Neutrophil (primary cell): ENCODE measurements around the gene STUM.

ENCODE experiments used
- H3K27ac ChIP-seq: fragments of 200-600 bp; sonication (generic); 2 replicates; pipeline ENCODE4 v1.5.1; 2016; ENCODE audit warnings: mild to moderate bottlenecking, moderate library complexity
- H3K27me3 ChIP-seq: fragments of 200-600 bp; sonication (generic); 2 replicates; pipeline ENCODE4 v1.6.0; 2016; ENCODE audit warnings: mild to moderate bottlenecking
- H3K36me3 ChIP-seq: fragments of 200-600 bp; sonication (generic); 2 replicates; pipeline ENCODE4 v1.5.1; 2017
- H3K4me1 ChIP-seq, 2 experiments: fragments of 200-600 bp in 1 of 2; sonication (generic) in 1 of 2; 1 replicate in 1 of 2; 2 replicates in 1 of 2; pipeline versions ENCODE4 v1.5.1 to v1.6.1; 2013 to 2016; ENCODE audit warnings: low read depth in 1 of 2, low read length in 1 of 2, mild to moderate bottlenecking in 1 of 2, moderate library complexity in 1 of 2; ENCODE audit not compliant: control insufficient read depth in 1 of 2, insufficient read depth in 1 of 2
- H3K4me3 ChIP-seq, 2 experiments: fragments of 200-600 bp in 1 of 2; sonication (generic) in 1 of 2; 1 replicate in 1 of 2; 2 replicates in 1 of 2; pipeline ENCODE4 v1.5.1; 2013 to 2016; ENCODE audit warnings: low read depth in 1 of 2, low read length in 1 of 2, mild to moderate bottlenecking in 1 of 2, moderate library complexity in 1 of 2
- H3K9me3 ChIP-seq: fragments of 200-600 bp; sonication (generic); 2 replicates; pipeline ENCODE4 v1.5.1; 2016
- TF ChIP-seq, protein P1 (sequence below): fragments of 200-600 bp; sonication (generic); IDR thresholded peaks from 2 replicates; pipeline ENCODE4 v1.5.1; 2016; ENCODE audit warnings: antibody characterized with exemption

STUM gene

DNA sequence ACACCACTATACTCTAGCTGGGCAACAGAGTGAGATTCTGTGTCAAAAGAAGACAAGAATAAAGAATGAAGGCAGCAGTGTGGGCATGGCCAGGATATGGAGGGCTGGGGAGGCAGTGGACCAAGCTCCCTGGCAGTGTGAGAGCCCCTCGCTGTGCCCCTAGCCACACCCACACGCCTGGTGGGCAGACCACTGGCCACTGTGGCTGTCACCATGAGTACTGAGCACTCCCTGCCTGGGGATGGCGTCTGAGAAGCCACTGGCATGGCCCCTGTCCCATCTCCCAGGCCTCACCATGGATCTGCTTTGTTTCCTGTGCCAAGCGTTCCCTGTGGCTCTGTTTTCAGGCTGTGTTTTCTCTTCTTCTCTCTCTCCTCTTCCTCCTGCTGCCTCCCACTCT lies 51.7 kb downstream of the STUM start:
- Histone ChIP-seq H3K9me3 (no peaks in the 10 kb centered on the region), H3K36me3 (no peaks in the 10 kb centered on the region), H3K4me1 (no peaks in the 10 kb centered on the region), H3K27me3 (peaks cover 15% of the 10 kb centered on the region), H3K4me3 (no peak overlapping the region), H3K27ac (no peak overlapping the region)
- TF ChIP-seq, protein P1, sequence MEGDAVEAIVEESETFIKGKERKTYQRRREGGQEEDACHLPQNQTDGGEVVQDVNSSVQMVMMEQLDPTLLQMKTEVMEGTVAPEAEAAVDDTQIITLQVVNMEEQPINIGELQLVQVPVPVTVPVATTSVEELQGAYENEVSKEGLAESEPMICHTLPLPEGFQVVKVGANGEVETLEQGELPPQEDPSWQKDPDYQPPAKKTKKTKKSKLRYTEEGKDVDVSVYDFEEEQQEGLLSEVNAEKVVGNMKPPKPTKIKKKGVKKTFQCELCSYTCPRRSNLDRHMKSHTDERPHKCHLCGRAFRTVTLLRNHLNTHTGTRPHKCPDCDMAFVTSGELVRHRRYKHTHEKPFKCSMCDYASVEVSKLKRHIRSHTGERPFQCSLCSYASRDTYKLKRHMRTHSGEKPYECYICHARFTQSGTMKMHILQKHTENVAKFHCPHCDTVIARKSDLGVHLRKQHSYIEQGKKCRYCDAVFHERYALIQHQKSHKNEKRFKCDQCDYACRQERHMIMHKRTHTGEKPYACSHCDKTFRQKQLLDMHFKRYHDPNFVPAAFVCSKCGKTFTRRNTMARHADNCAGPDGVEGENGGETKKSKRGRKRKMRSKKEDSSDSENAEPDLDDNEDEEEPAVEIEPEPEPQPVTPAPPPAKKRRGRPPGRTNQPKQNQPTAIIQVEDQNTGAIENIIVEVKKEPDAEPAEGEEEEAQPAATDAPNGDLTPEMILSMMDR: no peak

DNA sequence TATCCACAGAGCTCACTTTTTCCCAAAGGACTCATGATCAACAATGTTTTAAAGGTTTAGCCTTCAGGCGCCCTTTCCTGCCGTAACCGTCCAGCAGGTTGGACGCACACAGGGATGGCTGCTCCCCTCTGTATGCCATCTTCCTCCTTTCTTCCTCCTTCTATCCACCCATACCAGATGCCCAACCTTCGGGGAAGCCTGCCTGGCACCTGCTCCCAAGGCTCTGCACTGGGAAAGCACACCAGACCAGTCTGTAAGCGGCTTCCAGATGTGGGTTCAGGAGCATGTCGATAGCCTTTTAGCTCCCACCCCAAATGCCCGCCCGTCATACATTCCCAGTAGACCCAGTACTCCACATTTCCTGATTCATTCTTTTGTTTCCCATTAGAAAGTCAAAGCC lies 52.9 kb downstream of the STUM start:
- Histone ChIP-seq H3K27ac (no peak overlapping the region), H3K4me1 (no peaks in the 10 kb centered on the region), H3K36me3 (no peaks in the 10 kb centered on the region), H3K9me3 (no peaks in the 10 kb centered on the region), H3K27me3 (peaks cover 15% of the 10 kb centered on the region), H3K4me3 (no peak overlapping the region)
- TF ChIP-seq, protein P1: no peak

DNA sequence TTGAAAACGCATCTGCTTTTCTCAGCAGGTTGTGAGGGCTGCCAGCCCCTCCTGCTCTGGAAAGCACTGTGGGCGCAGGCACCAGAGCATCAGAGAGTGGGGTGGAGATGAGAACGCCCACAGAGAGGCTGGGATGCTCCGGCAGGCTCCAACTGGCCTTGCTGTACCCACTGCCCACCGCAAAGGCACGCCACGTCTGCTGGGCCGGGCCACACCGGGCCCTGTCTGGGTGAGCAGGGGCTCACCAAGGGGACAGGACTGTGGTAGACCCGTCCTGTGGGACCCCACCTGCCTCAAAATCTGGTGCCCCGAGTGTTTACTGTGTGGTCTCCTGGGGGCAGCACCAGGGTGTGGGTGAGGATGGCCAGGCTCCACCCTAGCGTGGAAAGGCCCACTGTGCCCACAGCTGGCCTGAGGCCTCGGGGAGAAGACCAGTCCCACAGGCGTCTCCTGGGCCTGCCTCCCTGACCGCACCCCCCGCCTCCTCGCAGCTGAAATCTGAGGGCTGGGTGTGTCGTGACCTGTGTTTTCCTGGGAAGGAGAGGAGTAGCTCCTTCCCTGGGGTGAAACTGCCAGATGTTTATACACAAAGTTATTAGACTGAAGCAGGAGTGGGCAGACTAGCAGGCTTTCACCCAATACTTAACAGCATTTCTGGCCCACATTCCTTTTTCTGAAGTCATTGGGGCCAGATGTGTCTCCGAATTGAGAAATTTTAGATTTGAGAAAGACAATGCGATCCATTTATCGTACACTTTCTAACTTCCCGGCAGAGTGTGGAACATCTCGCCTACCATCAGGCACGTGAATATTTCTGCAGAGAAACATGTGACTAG lies 53.8 kb downstream of the STUM start:
- TF ChIP-seq, protein P1: no peak
- H3K27ac ChIP-seq: no peak overlapping the region
- H3K4me1 ChIP-seq: no peaks in the 10 kb centered on the region

DNA sequence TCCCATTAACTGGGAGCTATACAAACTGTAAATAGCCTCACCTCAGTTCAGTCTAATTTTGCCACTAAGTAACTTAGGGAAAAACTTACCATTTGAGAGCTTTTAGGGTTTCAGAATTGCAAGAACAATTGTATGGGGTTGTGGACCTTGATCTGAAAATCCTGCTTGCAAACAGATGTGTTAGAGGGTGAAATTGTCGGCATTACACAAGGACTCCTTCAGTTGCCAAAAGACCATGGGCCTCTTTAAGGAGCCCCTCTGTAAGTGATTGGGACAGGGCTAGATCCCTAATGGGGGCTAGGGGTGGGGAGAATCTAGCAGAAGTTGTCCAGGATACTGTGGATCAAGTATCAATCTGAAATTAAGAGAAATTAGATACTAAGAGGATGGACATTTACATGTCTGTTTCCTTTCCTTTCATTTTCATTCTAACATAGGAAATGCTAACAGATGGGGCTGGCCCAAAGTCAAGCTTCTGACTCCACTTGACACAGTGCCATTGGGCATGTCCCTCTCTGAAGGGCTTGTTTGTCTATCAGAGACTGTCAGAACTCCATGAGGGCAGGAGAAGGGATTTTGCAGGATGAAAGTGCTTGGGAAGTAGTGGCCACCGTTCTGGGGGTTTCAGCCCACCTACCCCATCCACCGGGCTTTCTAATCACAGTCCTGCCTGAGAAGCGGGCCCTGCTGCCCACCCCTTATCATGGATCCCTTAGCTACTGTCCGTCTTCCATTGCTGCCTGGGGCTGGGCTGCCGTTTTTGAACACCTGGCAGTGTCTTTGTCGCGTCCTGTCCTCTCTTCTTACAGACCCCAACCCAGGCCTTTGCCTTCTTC lies 54.7 kb downstream of the STUM start:
- Histone ChIP-seq H3K9me3 (no peaks in the 10 kb centered on the region), H3K27ac (no peak overlapping the region), H3K4me3 (no peak overlapping the region), H3K4me1 (no peaks in the 10 kb centered on the region), H3K36me3 (no peaks in the 10 kb centered on the region), H3K27me3 (peaks cover 13% of the 10 kb centered on the region)
- TF ChIP-seq, protein P1: no peak

More for the DNA sequence above, 53.8 kb downstream of the STUM start:
- Histone ChIP-seq H3K27me3 (peaks cover 15% of the 10 kb centered on the region), H3K36me3 (no peaks in the 10 kb centered on the region), H3K9me3 (no peaks in the 10 kb centered on the region), H3K4me3 (no peak overlapping the region)

DNA sequence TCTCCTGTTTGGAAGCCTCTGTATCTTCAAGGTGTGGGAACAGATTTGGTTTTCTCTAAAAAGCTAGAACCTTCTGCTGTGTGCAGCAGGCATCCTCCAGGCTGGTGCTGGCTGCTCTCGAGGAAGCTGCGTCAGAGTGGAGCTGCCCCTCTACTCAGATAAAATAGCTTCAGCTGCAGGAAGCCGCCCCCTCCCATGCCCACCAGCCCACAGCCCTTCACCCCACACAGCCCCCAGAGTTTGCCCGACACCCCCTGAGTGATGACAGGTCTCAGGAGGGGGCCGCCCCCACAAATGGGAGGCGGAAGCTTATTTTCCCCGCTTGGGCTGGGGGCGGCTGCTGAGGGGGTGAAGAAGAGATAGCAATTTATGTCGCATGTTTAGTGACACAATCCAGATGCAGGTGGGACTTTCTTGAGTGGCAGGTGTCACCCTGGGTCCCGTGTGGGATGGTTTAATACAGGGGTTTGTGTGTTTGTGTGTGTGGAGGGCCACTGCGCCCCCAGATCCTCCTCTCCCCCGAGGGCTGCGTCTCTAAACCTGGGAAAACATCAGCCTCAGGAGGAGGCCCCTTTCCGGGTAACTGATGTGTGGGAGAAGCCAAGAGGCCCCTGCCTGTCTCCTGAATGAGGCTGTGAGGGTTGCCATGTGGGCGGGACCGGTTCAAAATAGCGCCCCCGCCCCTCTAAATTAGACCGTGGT lies 55.4 kb downstream of the STUM start:
- TF ChIP-seq, protein P1: no peak
- H3K4me3 ChIP-seq: no peak overlapping the region
- H3K36me3 ChIP-seq: no peaks in the 10 kb centered on the region
- no peak overlapping the region for H3K27ac ChIP-seq
- no peaks in the 10 kb centered on the region for H3K9me3 ChIP-seq
- H3K4me1 ChIP-seq: no peaks in the 10 kb centered on the region
- H3K27me3 ChIP-seq: peaks cover 13% of the 10 kb centered on the region
